Measurements from ENCODE around the gene IFNA8.
"Not testable (repeated sequence)": the region's sequence is repeated elsewhere in the genome, so short reads cannot be mapped to it uniquely, and the experiment has no call there.

IFNA8 gene

DNA sequence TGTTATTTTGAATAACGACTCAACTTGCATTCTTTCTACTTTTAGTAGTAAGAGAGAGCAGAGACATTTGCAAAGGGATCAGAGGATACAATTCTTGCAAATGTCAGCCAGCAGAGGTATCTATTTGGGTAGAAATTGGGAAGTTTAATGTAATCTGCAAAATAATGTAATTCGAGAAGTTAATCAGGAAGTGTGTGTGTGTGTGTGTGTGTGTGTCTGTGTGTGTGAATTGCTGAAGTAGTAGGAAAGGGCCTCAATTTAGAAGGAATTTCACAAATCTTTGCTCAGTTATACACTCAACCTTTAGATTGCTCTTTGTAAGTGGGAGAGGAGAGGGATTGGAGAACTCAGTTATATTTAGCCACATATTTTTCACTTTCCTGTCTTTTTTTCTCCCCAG lies 20.3 kb downstream of the IFNA8 start:
- DNase-seq (ENCODE audit: low read depth) = no peak

GRCh38 chr9:21432672-21433425 lies 23.9 kb downstream of the IFNA8 start:
- no peak for DNase-seq (ENCODE audit: low read depth)

GRCh38 chr9:21434202-21435014 lies 25.5 kb downstream of the IFNA8 start:
- DNase-seq (ENCODE audit: low read depth) = peak; percentile 6

- not testable (repeated sequence) for DNase-seq (ENCODE audit: low read depth)
Observed at GRCh38 chr9:21435015-21435383, 26.1 kb downstream of the IFNA8 start.

DNA sequence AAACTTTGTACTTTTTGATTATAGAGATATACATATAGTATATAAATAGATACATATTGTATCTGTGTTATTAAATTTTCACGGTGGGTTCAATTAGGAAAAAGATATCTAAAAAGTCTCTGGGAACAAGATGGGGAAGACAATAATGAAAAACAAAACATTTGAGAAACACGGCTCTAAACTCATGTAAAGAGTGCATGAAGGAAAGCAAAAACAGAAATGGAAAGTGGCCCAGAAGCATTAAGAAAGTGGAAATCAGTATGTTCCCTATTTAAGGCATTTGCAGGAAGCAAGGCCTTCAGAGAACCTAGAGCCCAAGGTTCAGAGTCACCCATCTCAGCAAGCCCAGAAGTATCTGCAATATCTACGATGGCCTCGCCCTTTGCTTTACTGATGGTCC lies 31.2 kb downstream of the IFNA8 start, which contains the start of gene IFNA1:
TSS of gene IFNA1 (plus strand) at position 301 of the 400 bp plus-strand sequence. CDS start at position 370, 69 bp downstream.
- no peak for DNase-seq (ENCODE audit: low read depth)

- DNase-seq (ENCODE audit: low read depth) = no peak
Observed at GRCh38 chr9:21443849-21444625, 35.1 kb downstream of the IFNA8 start.

- not testable (repeated sequence) for DNase-seq (ENCODE audit: low read depth)
Observed at GRCh38 chr9:21449312-21449711, 40.4 kb downstream of the IFNA8 start.

DNA sequence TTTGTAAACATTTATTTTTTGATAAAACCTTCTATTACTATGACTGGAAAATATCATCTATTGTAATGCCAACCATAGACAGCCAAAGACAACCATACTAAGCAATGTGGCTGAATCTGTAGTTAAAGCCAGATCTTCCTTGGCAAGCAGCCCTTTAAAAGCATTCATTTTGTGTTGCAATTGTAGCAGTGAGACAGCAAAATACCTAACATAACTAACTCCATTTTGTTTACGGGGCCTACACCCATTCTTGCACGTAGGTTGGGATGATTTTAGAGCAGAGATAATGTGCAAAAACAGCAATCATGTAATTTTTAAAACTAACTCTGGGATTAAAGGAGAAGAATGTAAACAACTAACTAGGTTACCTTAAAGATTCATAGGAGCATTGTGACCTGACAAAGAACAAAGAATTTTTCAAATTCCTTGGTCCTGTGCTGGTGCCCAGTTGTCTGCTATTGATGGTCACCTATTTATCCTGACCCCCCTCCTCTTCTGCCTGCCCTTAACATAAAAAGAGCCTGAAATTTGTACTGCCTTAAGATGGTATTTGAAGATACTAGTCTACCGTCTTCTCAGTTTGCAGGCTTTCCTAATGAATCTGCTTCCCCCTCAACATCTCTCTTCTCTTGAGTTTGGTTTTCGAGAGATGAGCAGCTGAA lies 41.9 kb downstream of the IFNA8 start:
- DNase-seq (ENCODE audit: low read depth) = no peak

DNA sequence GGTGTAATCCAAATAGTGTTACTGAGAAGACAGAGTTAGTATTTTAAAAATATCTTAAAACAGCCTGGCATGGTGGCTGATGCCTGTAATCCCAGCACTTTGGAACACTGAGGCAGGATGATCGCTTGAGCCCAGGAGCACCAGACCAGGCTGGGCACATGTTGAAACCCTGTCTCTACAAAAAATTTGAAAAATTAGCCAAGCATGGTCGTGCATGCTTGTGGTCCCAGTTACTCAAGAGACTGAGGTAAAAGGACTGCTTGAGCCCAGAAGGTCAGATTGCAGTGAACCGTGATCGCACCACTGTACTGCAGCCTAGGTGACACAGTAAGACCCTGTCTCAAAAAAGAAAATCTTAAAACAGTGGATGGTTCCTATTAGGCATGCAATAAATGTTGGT lies 43.8 kb downstream of the IFNA8 start:
- DNase-seq (ENCODE audit: low read depth) = no peak

DNA sequence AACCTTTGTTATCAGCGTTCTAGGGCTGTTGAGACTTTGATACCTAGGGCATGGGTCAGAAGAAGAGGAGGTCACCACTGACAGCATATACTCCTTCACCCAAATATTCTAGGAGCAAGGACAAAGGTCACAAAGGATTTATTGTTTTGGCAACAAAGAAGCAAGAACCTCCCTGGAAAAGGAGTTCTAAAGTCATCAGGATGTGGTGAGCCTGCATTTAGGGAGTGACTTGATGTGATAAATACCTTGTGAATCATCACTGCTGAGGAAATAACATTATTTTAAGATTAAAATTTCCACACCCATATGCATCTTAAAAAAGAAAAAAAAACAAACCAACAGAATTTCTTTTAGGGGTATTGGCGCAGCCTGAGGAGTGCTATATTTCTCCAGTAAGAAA lies 45.2 kb downstream of the IFNA8 start:
- no peak for DNase-seq (ENCODE audit: low read depth)

DNA sequence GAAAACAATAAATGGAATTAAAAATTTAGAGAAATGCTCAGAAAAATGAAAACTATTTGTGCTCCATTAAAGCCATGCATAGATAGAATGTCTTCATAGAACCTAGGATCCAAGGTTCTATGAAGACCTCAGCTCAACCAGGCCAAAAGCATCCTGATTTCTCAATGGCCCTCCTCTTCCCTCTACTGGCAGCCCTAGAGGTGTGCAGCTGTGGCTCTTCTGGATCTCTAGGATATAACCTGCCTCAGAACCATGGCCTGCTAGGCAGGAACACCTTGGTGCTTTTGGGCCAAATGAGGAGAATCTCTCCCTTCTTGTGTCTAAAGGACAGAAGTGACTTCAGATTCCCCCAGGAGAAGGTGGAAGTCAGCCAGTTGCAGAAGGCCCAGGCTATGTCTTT lies 46.4 kb downstream of the IFNA8 start:
- no peak for DNase-seq (ENCODE audit: low read depth)

Data from activated T-cell treated with anti-CD3 and anti-CD28 coated beads for 1 hour (primary cell).